Smooth muscle cell (in vitro differentiated cells): ENCODE results near the gene CCDC40. TPM values are rescaled to one million over a fixed set of nuclear protein-coding genes. Genes with fewer than 3 reads are reported as not detected.

Experiments used
- DNase-seq: peaks from one replicate; lab custom pipeline; 2025; ENCODE audit not compliant: unreplicated experiment; lab: John Stamatoyannopoulos, UW
- H2AFZ ChIP-seq: fragments of 200-600 bp; sonication (generic); 2 replicates; pipeline ENCODE4 v1.6.0; 2016; ENCODE audit warnings: antibody characterized with exemption, low read depth, mild to moderate bottlenecking
- H3F3A ChIP-seq: fragments of 200-600 bp; sonication (generic); 2 replicates; pipeline ENCODE4 v1.6.0; 2017; ENCODE audit warnings: antibody characterized with exemption, low read depth
- H3K27ac ChIP-seq: fragments of 200-600 bp; sonication (generic); 2 replicates; pipeline ENCODE4 v1.5.1; 2016; ENCODE audit warnings: low read depth, mild to moderate bottlenecking
- H3K27me3 ChIP-seq: fragments of 200-600 bp; sonication (generic); 2 replicates; pipeline ENCODE4 v1.6.1; 2016; ENCODE audit warnings: low read depth, mild to moderate bottlenecking
- H3K36me3 ChIP-seq: fragments of 200-600 bp; sonication (generic); 2 replicates; pipeline ENCODE4 v1.5.1; 2016; ENCODE audit warnings: low read depth
- H3K4me1 ChIP-seq: fragments of 200-600 bp; sonication (generic); 2 replicates; pipeline ENCODE4 v1.5.1; 2016; ENCODE audit warnings: low read depth
- H3K4me2 ChIP-seq: fragments of 200-600 bp; sonication (generic); 2 replicates; pipeline ENCODE4 v1.6.0; 2016; ENCODE audit warnings: mild to moderate bottlenecking
- H3K4me3 ChIP-seq: fragments of 200-600 bp; sonication (generic); 2 replicates; pipeline ENCODE4 v1.5.1; 2016; ENCODE audit warnings: mild to moderate bottlenecking
- H3K79me2 ChIP-seq: fragments of 200-600 bp; sonication (generic); 2 replicates; pipeline ENCODE4 v1.6.0; 2016; ENCODE audit warnings: low read depth, mild to moderate bottlenecking
- H3K9ac ChIP-seq: fragments of 200-600 bp; sonication (generic); 2 replicates; pipeline ENCODE4 v1.6.0; 2016; ENCODE audit warnings: low read depth
- H3K9me3 ChIP-seq: fragments of 200-600 bp; sonication (generic); replicated peaks from 2 replicates; pipeline ENCODE4 v1.5.1; 2016; ENCODE audit warnings: low read depth
- H4K20me1 ChIP-seq: fragments of 200-600 bp; sonication (generic); 2 replicates; pipeline ENCODE4 v1.6.0; 2016; ENCODE audit warnings: low read depth
- CTCF ChIP-seq: fragments of 200-600 bp; sonication (generic); IDR thresholded peaks from 2 replicates; pipeline ENCODE4 v1.5.1; 2017; ENCODE audit warnings: borderline replicate concordance, mild to moderate bottlenecking, antibody characterized with exemption; ENCODE audit not compliant: insufficient read depth, poor library complexity, severe bottlenecking
- WGBS: methylation state at CpG from one replicate; pipeline ENCODE4 v1.1.7; 2016; ENCODE audit warnings: low lambda C conversion rate; 5-methylcytosine and 5-hydroxymethylcytosine counted together
- polyA plus RNA-seq: library from polyadenylated mRNA; unstranded; fragments of >200 nt; fragmentation: Nextera tagmentation; extraction: Ambion mirVana; gene quantifications from 2 replicates; pipeline ENCODE4 v1.2.1, GENCODE V29; 2016
- total RNA-seq: library from RNA; depleted of rRNA; stranded (reverse); fragments of >200 nt; gene quantifications from 2 replicates; pipeline ENCODE4 v1.2.3, GENCODE V29; 2014

Gene CCDC40
- total and polyA plus RNA-seq, 2 experiments from 2014 or later: 0.81 to 5.9 TPM

- H3K79me2 ChIP-seq: no peaks in the 10 kb centered on the region
- H2AFZ ChIP-seq: no peak overlapping the region
- no peaks in the 10 kb centered on the region for H3K27me3 ChIP-seq
- H3K4me3 ChIP-seq: no peak overlapping the region
- no peak overlapping the region for H3K27ac ChIP-seq
- no peaks in the 10 kb centered on the region for H4K20me1 ChIP-seq
- H3K9me3 ChIP-seq: no peaks in the 10 kb centered on the region
- H3K4me2 ChIP-seq: no peak overlapping the region
- peaks cover 6% of the 10 kb centered on the region for H3K4me1 ChIP-seq
- no peak overlapping the region for H3K9ac ChIP-seq
- no peaks in the 10 kb centered on the region for H3F3A ChIP-seq
- no peaks in the 10 kb centered on the region for H3K36me3 ChIP-seq
- no peak for DNase-seq
- WGBS: 93% methylated on average over 24 of the region's 24 CpGs
- no peak for TF ChIP-seq CTCF
These were observed 82.9 kb downstream of the CCDC40 start for GRCh38 chr17:80119271-80119791.

- no peak for TF ChIP-seq CTCF
- Histone ChIP-seq H3K9ac (no peak overlapping the region), H3K27ac (no peak overlapping the region), H3K36me3 (no peaks in the 10 kb centered on the region), H4K20me1 (no peaks in the 10 kb centered on the region), H3K4me2 (no peak overlapping the region), H3K4me3 (no peak overlapping the region), H3K79me2 (no peaks in the 10 kb centered on the region), H3F3A (no peaks in the 10 kb centered on the region), H3K4me1 (peaks cover 11% of the 10 kb centered on the region), H3K9me3 (no peaks in the 10 kb centered on the region), H3K27me3 (no peaks in the 10 kb centered on the region), H2AFZ (no peak overlapping the region)
- 95% methylated on average over 5 of the region's 9 CpGs for WGBS
- no peak for DNase-seq
These were observed 83.4 kb downstream of the CCDC40 start for GRCh38 chr17:80119839-80120238.

- Histone ChIP-seq H3K4me1 (peaks cover 11% of the 10 kb centered on the region), H2AFZ (no peak overlapping the region), H3K27me3 (no peaks in the 10 kb centered on the region), H3K4me2 (no peak overlapping the region), H4K20me1 (no peaks in the 10 kb centered on the region), H3K9ac (no peak overlapping the region), H3K36me3 (no peaks in the 10 kb centered on the region), H3K27ac (no peak overlapping the region), H3K4me3 (no peak overlapping the region), H3K9me3 (no peaks in the 10 kb centered on the region), H3K79me2 (no peaks in the 10 kb centered on the region), H3F3A (no peaks in the 10 kb centered on the region)
- DNase-seq: no peak
- no peak for TF ChIP-seq CTCF
- 97% methylated on average over 17 of the region's 17 CpGs for WGBS
These were observed 85.7 kb downstream of the CCDC40 start for GRCh38 chr17:80122026-80122575.

- H3K27ac ChIP-seq: no peak overlapping the region
- no peaks in the 10 kb centered on the region for H3K27me3 ChIP-seq
- H3K4me2 ChIP-seq: no peak overlapping the region
- H3F3A ChIP-seq: no peaks in the 10 kb centered on the region
- H4K20me1 ChIP-seq: no peaks in the 10 kb centered on the region
- TF ChIP-seq CTCF: no peak
- no peak for DNase-seq
- H3K79me2 ChIP-seq: no peaks in the 10 kb centered on the region
- H3K9me3 ChIP-seq: no peaks in the 10 kb centered on the region
- 88% methylated on average over 6 of the region's 6 CpGs for WGBS
- H2AFZ ChIP-seq: no peak overlapping the region
- no peak overlapping the region for H3K9ac ChIP-seq
- H3K4me3 ChIP-seq: no peak overlapping the region
- H3K36me3 ChIP-seq: no peaks in the 10 kb centered on the region
- peaks cover 11% of the 10 kb centered on the region for H3K4me1 ChIP-seq
These were observed 86.6 kb downstream of the CCDC40 start for GRCh38 chr17:80122926-80123505.
